SU-DHL-6 (cell line): ENCODE measurements around the gene C2CD3.

ENCODE experiments used
- H2AFZ ChIP-seq: fragments of 200-600 bp; sonication (generic); 2 replicates; pipeline ENCODE4 v1.6.1; 2014; ENCODE audit warnings: low read depth, mild to moderate bottlenecking, moderate library complexity, mixed read lengths, antibody characterized with exemption, low read length; ENCODE audit not compliant: severe bottlenecking
- H3F3A ChIP-seq: fragments of 200-600 bp; shearing (Covaris generic); 2 replicates; pipeline ENCODE4 v1.6.0; 2016; ENCODE audit warnings: antibody characterized with exemption, mild to moderate bottlenecking; ENCODE audit not compliant: insufficient read depth
- H3K27ac ChIP-seq: fragments of 200-600 bp; sonication (generic); 2 replicates; pipeline ENCODE4 v1.5.1; 2016; ENCODE audit warnings: low read depth, mild to moderate bottlenecking, low read length, moderate library complexity, mixed read lengths
- H3K27me3 ChIP-seq: fragments of 200-600 bp; sonication (generic), shearing (Covaris generic); 2 replicates; pipeline ENCODE4 v1.6.0; 2014; ENCODE audit warnings: mild to moderate bottlenecking, low read length
- H3K36me3 ChIP-seq: fragments of 200-600 bp; sonication (generic); 2 replicates; pipeline ENCODE4 v1.6.1; 2014; ENCODE audit warnings: mild to moderate bottlenecking, low read length, mixed read lengths
- H3K4me2 ChIP-seq: fragments of 300-600, 200-600 bp; shearing (Covaris generic), sonication (generic); 2 replicates; pipeline ENCODE4 v1.6.0; 2014; ENCODE audit warnings: low read length, low read depth, mild to moderate bottlenecking; ENCODE audit not compliant: poor library complexity, severe bottlenecking
- H3K4me3 ChIP-seq: fragments of 200-600 bp; sonication (generic); 2 replicates; pipeline ENCODE4 v1.5.1; 2014; ENCODE audit warnings: antibody characterized with exemption, low read length, mild to moderate bottlenecking, mixed read lengths; ENCODE audit not compliant: insufficient read depth, poor library complexity, severe bottlenecking
- H3K79me2 ChIP-seq: fragments of 200-600 bp; sonication (generic); 2 replicates; pipeline ENCODE4 v1.6.1; 2014; ENCODE audit warnings: mild to moderate bottlenecking, low read length, moderate library complexity; ENCODE audit not compliant: insufficient read depth
- H3K9ac ChIP-seq: fragments of 200-600 bp; sonication (generic); 2 replicates; pipeline ENCODE4 v1.7.0; 2014; ENCODE audit warnings: mild to moderate bottlenecking, low read length
- H3K9me2 ChIP-seq: fragments of 200-600 bp; sonication (generic); replicated peaks from 2 replicates; pipeline ENCODE4 v1.6.1; 2014; ENCODE audit warnings: low read length; ENCODE audit not compliant: insufficient read depth
- H3K9me3 ChIP-seq: fragments of 200-600 bp; sonication (generic); 2 replicates; pipeline ENCODE4 v1.6.1; 2014; ENCODE audit warnings: low read length, mixed read lengths; ENCODE audit not compliant: insufficient read depth
- H4K20me1 ChIP-seq: fragments of 200-600 bp; sonication (generic); 2 replicates; pipeline ENCODE4 v1.6.1; 2014; ENCODE audit warnings: low read depth, mild to moderate bottlenecking, antibody characterized with exemption, low read length, moderate library complexity, mixed read lengths
- CTCF ChIP-seq: fragments of 200-600 bp; sonication (generic); IDR thresholded peaks from one replicate; pipeline ENCODE4 v1.5.1; 2017; ENCODE audit warnings: antibody characterized with exemption, mild to moderate bottlenecking, low read length, moderate library complexity; ENCODE audit not compliant: insufficient read depth, poor library complexity, severe bottlenecking
- EZH2phosphoT487 ChIP-seq: fragments of 200-600 bp; sonication (generic), shearing (Covaris generic); conservative IDR thresholded peaks from 2 replicates; pipeline ENCODE4 v1.6.1; 2018; ENCODE audit warnings: mild to moderate bottlenecking, antibody characterized with exemption, low read length, moderate library complexity, mixed read lengths

The C2CD3 gene

GRCh38 chr11:74100735-74101134, 70.1 kb downstream of the C2CD3 start:
- Histone ChIP-seq H3K27me3 (no peaks in the 10 kb centered on the region), H3F3A (no peaks in the 10 kb centered on the region), H3K79me2 (no peaks in the 10 kb centered on the region), H3K36me3 (peaks cover 31% of the 10 kb centered on the region; the same call in 1 of the 2 replicates), H3K4me3 (no peak overlapping the region), H3K9me3 (no peaks in the 10 kb centered on the region), H3K9ac (no peak overlapping the region), H3K9me2 (no peaks in the 10 kb centered on the region), H4K20me1 (no peaks in the 10 kb centered on the region), H3K27ac (no peak overlapping the region), H3K4me2 (no peak overlapping the region), H2AFZ (no peak overlapping the region)
- TF ChIP-seq EZH2phosphoT487: no peak
- TF ChIP-seq CTCF: no peak

- TF ChIP-seq CTCF (no peak), EZH2phosphoT487 (no peak)
Measured at GRCh38 chr11:74100231-74100630, 70.6 kb downstream of the C2CD3 start.

GRCh38 chr11:74097686-74098237, 73.0 kb downstream of the C2CD3 start:
- H3K9me3 ChIP-seq: no peaks in the 10 kb centered on the region
- H3K79me2 ChIP-seq: no peaks in the 10 kb centered on the region
- no peaks in the 10 kb centered on the region for H3K27me3 ChIP-seq
- H3K9ac ChIP-seq: no peak overlapping the region
- H3K36me3 ChIP-seq: peaks cover 33% of the 10 kb centered on the region
- H3K27ac ChIP-seq: no peak overlapping the region
- no peaks in the 10 kb centered on the region for H4K20me1 ChIP-seq
- H2AFZ ChIP-seq: no peak overlapping the region
- H3K9me2 ChIP-seq: no peaks in the 10 kb centered on the region
- no peaks in the 10 kb centered on the region for H3F3A ChIP-seq
- TF ChIP-seq EZH2phosphoT487 (no peak), CTCF (no peak)
- H3K4me3 ChIP-seq: no peak overlapping the region
- no peak overlapping the region for H3K4me2 ChIP-seq

More at GRCh38 chr11:74100231-74100630, 70.6 kb downstream of the C2CD3 start:
- Histone ChIP-seq H3K4me3 (no peak overlapping the region), H3K4me2 (no peak overlapping the region), H3K9me2 (no peaks in the 10 kb centered on the region), H3K27me3 (no peaks in the 10 kb centered on the region), H2AFZ (no peak overlapping the region), H3K36me3 (peaks cover 34% of the 10 kb centered on the region; the same call in 1 of the 2 replicates), H3K9ac (no peak overlapping the region), H4K20me1 (no peaks in the 10 kb centered on the region), H3K27ac (no peak overlapping the region), H3F3A (no peaks in the 10 kb centered on the region), H3K9me3 (no peaks in the 10 kb centered on the region), H3K79me2 (no peaks in the 10 kb centered on the region)
